Ectodermal cell (in vitro differentiated cells): Measurements from ENCODE around the gene IFT22.
"Not testable (repeated sequence)": the region's sequence is repeated elsewhere in the genome, so short reads cannot be mapped to it uniquely, and the experiment has no call there.

Source experiments
- H3K27ac ChIP-seq: 2 replicates; pipeline ENCODE4 v1.7.0; 2013; ENCODE audit warnings: mild to moderate bottlenecking, low read depth, low read length; ENCODE audit not compliant: insufficient read depth, poor library complexity, severe bottlenecking
- H3K27me3 ChIP-seq: 2 replicates; pipeline ENCODE4 v1.7.0; 2013; ENCODE audit warnings: mild to moderate bottlenecking, low read length; ENCODE audit not compliant: insufficient read depth, control insufficient read depth, poor library complexity, severe bottlenecking
- H3K36me3 ChIP-seq: one replicate; pipeline ENCODE4 v1.7.0; 2013; ENCODE audit warnings: low read length; ENCODE audit not compliant: control insufficient read depth, insufficient read depth
- H3K4me1 ChIP-seq: one replicate; pipeline ENCODE4 v1.7.0; 2013; ENCODE audit warnings: low read length; ENCODE audit not compliant: control insufficient read depth, insufficient read depth
- H3K4me3 ChIP-seq: 2 replicates; pipeline ENCODE4 v1.7.0; 2013; ENCODE audit warnings: low read depth, low read length, control low read depth; ENCODE audit not compliant: insufficient read depth
- H3K9me3 ChIP-seq: 2 replicates; pipeline ENCODE4 v1.7.0; 2013; ENCODE audit warnings: mild to moderate bottlenecking, low read length, moderate library complexity; ENCODE audit not compliant: control insufficient read depth
- WGBS, 2 experiments: methylation state at CpG; one replicate each; pipeline ENCODE4 v1.1.7; 2013; ENCODE audit warnings: missing lambda C conversion rate in 2 of 2; 5-methylcytosine and 5-hydroxymethylcytosine counted together

IFT22 gene

GRCh38 chr7:101352920-101353308 lies 31.3 kb upstream of the IFT22 start:
- H3K4me3 ChIP-seq: no peak overlapping the region
- H3K27ac ChIP-seq: no peak overlapping the region
- H3K4me1 ChIP-seq: no peaks in the 10 kb centered on the region
- no peaks in the 10 kb centered on the region for H3K27me3 ChIP-seq
- WGBS, 2 experiments: 72 to 76% methylated on average over 2 of the region's 2 CpGs
- no peaks in the 10 kb centered on the region for H3K9me3 ChIP-seq
- H3K36me3 ChIP-seq: no peaks in the 10 kb centered on the region

GRCh38 chr7:101349300-101349699 lies 27.7 kb upstream of the IFT22 start:
- H3K4me1 ChIP-seq, H3K27ac ChIP-seq, H3K27me3 ChIP-seq, H3K4me3 ChIP-seq, H3K36me3 ChIP-seq, H3K9me3 ChIP-seq: not testable (repeated sequence)
- 93% methylated on average over 12 of the region's 12 CpGs for WGBS, 2 experiments

GRCh38 chr7:101348456-101349067 lies 26.9 kb upstream of the IFT22 start:
- H3K27me3 ChIP-seq, H3K9me3 ChIP-seq, H3K4me1 ChIP-seq, H3K36me3 ChIP-seq, H3K27ac ChIP-seq, H3K4me3 ChIP-seq: not testable (repeated sequence)
- WGBS, 2 experiments: 95 to 96% methylated on average over 29 of the region's 32 CpGs

- WGBS, 2 experiments: 90 to 91% methylated on average over 15 of the region's 15 CpGs
- H3K27me3 ChIP-seq: no peaks in the 10 kb centered on the region
- H3K9me3 ChIP-seq: no peaks in the 10 kb centered on the region
- no peaks in the 10 kb centered on the region for H3K4me1 ChIP-seq
- H3K27ac ChIP-seq: no peak overlapping the region
- H3K4me3 ChIP-seq: no peak overlapping the region
- H3K36me3 ChIP-seq: no peaks in the 10 kb centered on the region
These were observed 25.9 kb upstream of the IFT22 start for GRCh38 chr7:101347477-101347876.

- 89 to 94% methylated on average over 7 of the region's 7 CpGs for WGBS, 2 experiments
- Histone ChIP-seq H3K27ac (no peak overlapping the region), H3K9me3 (no peaks in the 10 kb centered on the region), H3K27me3 (no peaks in the 10 kb centered on the region), H3K4me3 (no peak overlapping the region), H3K4me1 (no peaks in the 10 kb centered on the region), H3K36me3 (no peaks in the 10 kb centered on the region)
These were observed 21.3 kb upstream of the IFT22 start for GRCh38 chr7:101342892-101343291.

GRCh38 chr7:101340379-101340778 lies 18.8 kb upstream of the IFT22 start:
- no peak overlapping the region for H3K27ac ChIP-seq
- no peaks in the 10 kb centered on the region for H3K4me1 ChIP-seq
- H3K27me3 ChIP-seq: no peaks in the 10 kb centered on the region
- 79% methylated on average over 14 of the region's 14 CpGs for WGBS, 2 experiments
- H3K36me3 ChIP-seq: no peaks in the 10 kb centered on the region
- no peak overlapping the region for H3K4me3 ChIP-seq
- no peaks in the 10 kb centered on the region for H3K9me3 ChIP-seq

- Histone ChIP-seq H3K4me1 (no peaks in the 10 kb centered on the region), H3K9me3 (no peaks in the 10 kb centered on the region), H3K4me3 (no peak overlapping the region), H3K27ac (no peak overlapping the region), H3K27me3 (no peaks in the 10 kb centered on the region), H3K36me3 (no peaks in the 10 kb centered on the region)
- 90 to 95% methylated on average over 5 of the region's 5 CpGs for WGBS, 2 experiments
These were observed 12.3 kb upstream of the IFT22 start for GRCh38 chr7:101333912-101334311.

- Histone ChIP-seq H3K4me1 (no peaks in the 10 kb centered on the region), H3K36me3 (no peaks in the 10 kb centered on the region), H3K4me3 (no peak overlapping the region), H3K27ac (no peak overlapping the region), H3K9me3 (no peaks in the 10 kb centered on the region), H3K27me3 (no peaks in the 10 kb centered on the region)
- WGBS, 2 experiments: 91 to 97% methylated on average over 8 of the region's 8 CpGs
These were observed 10.4 kb upstream of the IFT22 start for GRCh38 chr7:101332026-101332425.

- H3K4me1 ChIP-seq: no peaks in the 10 kb centered on the region
- H3K9me3 ChIP-seq: no peaks in the 10 kb centered on the region
- H3K36me3 ChIP-seq: no peaks in the 10 kb centered on the region
- no peak overlapping the region for H3K27ac ChIP-seq
- 83 to 89% methylated on average over 15 of the region's 15 CpGs for WGBS, 2 experiments
- H3K27me3 ChIP-seq: no peaks in the 10 kb centered on the region
- no peak overlapping the region for H3K4me3 ChIP-seq
These were observed 8.4 kb upstream of the IFT22 start for GRCh38 chr7:101330011-101330484.

- Histone ChIP-seq H3K36me3 (no peaks in the 10 kb centered on the region), H3K4me1 (no peaks in the 10 kb centered on the region), H3K27me3 (no peaks in the 10 kb centered on the region), H3K9me3 (no peaks in the 10 kb centered on the region), H3K4me3 (no peak overlapping the region), H3K27ac (no peak overlapping the region)
- WGBS, 2 experiments: 91 to 93% methylated on average over 5 of the region's 5 CpGs
These were observed 6.5 kb upstream of the IFT22 start for GRCh38 chr7:101328159-101328558.

GRCh38 chr7:101319401-101319800 lies 2.2 kb downstream of the IFT22 start:
- H3K27me3 ChIP-seq: no peaks in the 10 kb centered on the region
- no peaks in the 10 kb centered on the region for H3K36me3 ChIP-seq
- peaks cover 4% of the 10 kb centered on the region for H3K4me1 ChIP-seq
- 79 to 86% methylated on average over 5 of the region's 5 CpGs for WGBS, 2 experiments
- no peak overlapping the region for H3K27ac ChIP-seq
- no peaks in the 10 kb centered on the region for H3K9me3 ChIP-seq
- no peak overlapping the region for H3K4me3 ChIP-seq
